HepG2 (cell line): ENCODE data around the gene SELENOV. TPM values are rescaled to one million over a fixed set of nuclear protein-coding genes. Genes with fewer than 3 reads are reported as not detected.

ENCODE experiments used
- AGO2 ChIP-seq: fragments of 200-400 bp; formaldehyde crosslinking; optimal IDR thresholded peaks from 2 replicates; pipeline ENCODE3; 2017; ENCODE audit warnings: mild to moderate bottlenecking, low read depth, low read length, moderate library complexity
- ARID4A ChIP-seq: sonication (generic); formaldehyde crosslinking; IDR thresholded peaks from 2 replicates; pipeline ENCODE4 v1.5.0; 2020; ENCODE audit warnings: mild to moderate bottlenecking, missing genetic modification reagents, borderline replicate concordance
- GATA4 ChIP-seq: sonication (generic); IDR thresholded peaks from 2 replicates; pipeline ENCODE4 v1.6.1; 2016; ENCODE audit warnings: antibody characterized with exemption, low read depth, borderline replicate concordance
- GFI1 ChIP-seq: sonication (generic); formaldehyde crosslinking; IDR thresholded peaks from 2 replicates; pipeline ENCODE4 v1.5.0; 2020; ENCODE audit warnings: missing genetic modification reagents, mild to moderate bottlenecking, borderline replicate concordance
- HDAC1 ChIP-seq: sonication (generic); formaldehyde crosslinking; IDR thresholded peaks from 2 replicates; pipeline ENCODE4 v1.5.1; 2020; ENCODE audit warnings: mild to moderate bottlenecking, missing genetic modification reagents
- MEIS1 ChIP-seq: sonication (generic); formaldehyde crosslinking; IDR thresholded peaks from 2 replicates; pipeline ENCODE4 v1.9.0; 2021; ENCODE audit warnings: mild to moderate bottlenecking, missing genetic modification reagents, moderate library complexity, borderline replicate concordance
- MXD1 ChIP-seq: sonication (generic); formaldehyde crosslinking; IDR thresholded peaks from 2 replicates; pipeline ENCODE4 v1.4.0; 2020; ENCODE audit warnings: mild to moderate bottlenecking, missing genetic modification reagents
- NR2C2 ChIP-seq: sonication (generic); formaldehyde crosslinking; IDR thresholded peaks from 2 replicates; pipeline ENCODE4 v1.4.0; 2020; ENCODE audit warnings: missing genetic modification reagents, mild to moderate bottlenecking, moderate library complexity, borderline replicate concordance
- SMC3 ChIP-seq: IDR thresholded peaks from 2 replicates; pipeline ENCODE4 v1.6.1; 2011; ENCODE audit warnings: low read length, improper control_type of control experiment
- TEF ChIP-seq: sonication (generic); formaldehyde crosslinking; IDR thresholded peaks from 2 replicates; pipeline ENCODE4 v1.5.0; 2020; ENCODE audit warnings: missing genetic modification reagents
- UBTF ChIP-seq: sonication (generic); formaldehyde crosslinking; IDR thresholded peaks from 2 replicates; pipeline ENCODE4 v1.4.0; 2020; ENCODE audit warnings: mild to moderate bottlenecking, missing genetic modification reagents
- ZNF232 ChIP-seq: sonication (generic); formaldehyde crosslinking; IDR thresholded peaks from 2 replicates; pipeline ENCODE4 v1.4.0; 2020; ENCODE audit warnings: missing genetic modification reagents, borderline replicate concordance
- ZNF563 ChIP-seq: sonication (generic); formaldehyde crosslinking; IDR thresholded peaks from 2 replicates; pipeline ENCODE4 v1.8.0; 2022; ENCODE audit warnings: mild to moderate bottlenecking, moderate library complexity, missing genetic modification reagents
- ZNF687 ChIP-seq: sonication (generic); formaldehyde crosslinking; IDR thresholded peaks from 2 replicates; pipeline ENCODE4 v1.5.1; 2020; ENCODE audit warnings: mild to moderate bottlenecking, missing genetic modification reagents, moderate library complexity
- polyA plus RNA-seq, 8 experiments: library from polyadenylated mRNA; depleted of rRNA in 3 of 8; stranded (reverse) in 7 of 8; unstranded in 1 of 8; fragments of >200 nt; fragmentation: Illumina TruSeq in 4 of 8; extraction: Trizol in 4 of 8; gene quantifications; 2 replicates each; pipeline versions ENCODE4 v1.2.1 to v1.2.3, GENCODE V29; 2011 to 2016; ENCODE audit warnings: low read depth in 4 of 8, missing spikeins in 1 of 8, mixed read lengths in 1 of 8; ENCODE audit not compliant: insufficient read depth in 1 of 8
- total RNA-seq, 5 experiments: library from RNA; depleted of rRNA; stranded (reverse); fragments of >200 nt; fragmentation: Illumina TruSeq; extraction: Trizol; gene quantifications; 2 replicates each; pipeline ENCODE4 v1.2.3, GENCODE V29; 2016; ENCODE audit warnings: low read depth in 1 of 5

Gene SELENOV
- total and polyA plus RNA-seq, 2 of the 13 experiments (the other 11 are each of a cell fraction or from before 2014, with no cell fraction given): not detected

- TF ChIP-seq ZNF687 (CRISPR knock-in tag): peak; percentile 41
- no peak for TF ChIP-seq MEIS1 (CRISPR knock-in tag)
- peak; percentile 43; the same call in 1 of the 2 replicates for TF ChIP-seq HDAC1 (CRISPR knock-in tag)
- peak; percentile 38; the same call in 1 of the 2 replicates for TF ChIP-seq GFI1 (CRISPR knock-in tag)
- 0 out of 2 replicates have a peak, but pooled peaks have one; percentile 60 for TF ChIP-seq UBTF (CRISPR knock-in tag)
- TF ChIP-seq MXD1 (CRISPR knock-in tag): peak; percentile 40; the same call in 1 of the 2 replicates
- TF ChIP-seq ZNF232 (CRISPR knock-in tag): peak; percentile 39; the same call in 1 of the 2 replicates
- no peak for TF ChIP-seq SMC3
- no peak for TF ChIP-seq TEF (CRISPR knock-in tag)
- TF ChIP-seq ARID4A: peak; percentile 41; the same call in 1 of the 2 replicates
- no peak for TF ChIP-seq AGO2
- TF ChIP-seq NR2C2 (CRISPR knock-in tag): peak; percentile 30; the same call in 1 of the 2 replicates
- no peak for TF ChIP-seq GATA4
- peak; percentile 46; the same call in 1 of the 2 replicates for TF ChIP-seq ZNF563 (CRISPR knock-in tag)
Measured at GRCh38 chr19:39514840-39515550, at the start of gene SELENOV (continued).
